Raji (cell line): ENCODE data around the gene WNK1.
A peak's percentile ranks its signal among the peaks of the same experiment; 100 is the strongest.

ENCODE experiments used
- POLR2A ChIP-seq: IDR thresholded peaks from 2 replicates; pipeline ENCODE4 v1.6.1; 2011; ENCODE audit warnings: low read depth, low read length, control low read depth; ENCODE audit not compliant: insufficient read depth

WNK1 gene

DNA sequence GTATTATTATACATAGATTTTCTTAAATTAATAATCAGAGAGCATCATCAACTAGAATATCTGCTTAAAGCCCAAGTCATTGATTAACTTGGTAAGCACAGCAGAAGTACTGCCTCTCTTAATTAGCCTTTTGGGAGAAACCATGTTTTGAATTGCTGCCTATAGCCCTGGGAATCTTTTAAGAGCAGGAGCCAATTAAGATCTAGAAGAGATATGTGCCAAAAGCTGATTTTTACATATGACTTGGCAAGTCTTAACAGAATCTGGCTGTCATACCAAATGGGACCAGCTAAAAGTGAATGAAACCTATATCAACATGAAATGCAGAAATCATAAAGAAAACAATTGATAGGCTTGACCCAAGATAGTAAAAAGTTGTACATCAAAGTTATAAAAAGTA, 23.2 kb upstream of the WNK1 start:
- TF ChIP-seq POLR2A, result no peak

DNA sequence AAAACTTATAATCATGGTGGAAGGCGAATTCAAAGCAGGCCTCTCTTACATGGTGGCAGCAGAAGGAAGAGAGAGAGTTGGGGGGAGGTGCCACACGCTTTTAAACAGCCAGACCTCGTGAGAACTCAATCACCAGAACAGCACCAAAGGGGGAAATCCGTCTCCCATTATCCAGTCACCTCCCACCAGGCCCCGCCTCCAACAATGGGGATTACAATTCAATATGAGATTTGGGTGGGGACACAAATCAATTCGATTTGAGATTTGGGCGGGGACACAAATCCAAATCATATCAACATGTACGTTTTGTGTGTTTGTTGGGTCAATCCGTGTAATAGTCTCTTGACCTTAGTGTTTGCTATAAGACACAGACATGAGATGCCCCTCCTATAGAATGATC, 21.8 kb upstream of the WNK1 start:
- TF ChIP-seq POLR2A, result no peak

DNA sequence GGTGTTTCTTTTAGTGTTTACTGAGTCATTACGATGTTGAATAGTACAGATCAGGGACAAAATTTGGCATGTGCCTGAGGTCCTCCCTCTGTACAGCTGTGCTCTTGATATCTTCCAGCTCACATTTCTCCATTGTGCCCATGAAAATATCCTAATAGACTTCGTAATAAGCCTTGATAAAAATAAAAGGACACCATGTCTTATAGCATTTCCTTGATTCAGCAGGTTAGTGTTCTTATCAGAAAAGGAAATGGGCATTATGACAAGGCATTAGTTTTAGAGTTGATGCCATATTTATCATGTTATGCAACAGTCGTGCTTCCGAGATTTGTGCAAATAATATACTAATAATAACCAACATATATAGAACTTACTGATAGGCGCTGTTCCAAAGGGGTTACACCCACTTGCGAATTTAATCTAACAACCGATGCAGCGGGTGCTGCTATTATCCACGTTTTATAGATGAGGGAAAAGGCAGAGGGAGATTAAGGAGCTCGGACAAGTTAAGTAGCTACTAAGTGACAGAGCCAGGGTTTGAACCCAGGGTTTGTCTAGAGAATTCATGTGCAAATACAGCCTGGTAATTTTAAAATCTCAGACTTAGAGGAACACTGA, 15.1 kb upstream of the WNK1 start:
- TF ChIP-seq POLR2A, result no peak

DNA sequence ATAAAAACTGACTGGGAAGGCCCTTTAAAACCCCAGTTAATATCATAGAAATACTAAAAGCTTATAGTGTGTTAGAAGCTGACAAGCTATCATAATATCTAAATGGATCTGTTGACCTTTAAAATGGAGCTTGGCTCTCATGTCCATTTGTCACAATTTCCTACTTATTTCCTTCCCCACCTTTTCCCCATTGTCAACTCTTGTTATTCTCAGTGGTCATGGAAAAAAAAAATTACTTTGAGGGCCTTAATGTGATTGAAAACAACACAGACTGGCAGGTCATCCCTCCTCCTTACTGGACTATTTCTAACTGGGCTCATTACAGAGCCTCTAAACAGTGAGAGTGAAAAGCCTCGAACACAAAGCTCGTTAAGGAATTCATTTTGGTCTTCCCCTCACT, 13.7 kb upstream of the WNK1 start:
- no peak for TF ChIP-seq POLR2A

DNA sequence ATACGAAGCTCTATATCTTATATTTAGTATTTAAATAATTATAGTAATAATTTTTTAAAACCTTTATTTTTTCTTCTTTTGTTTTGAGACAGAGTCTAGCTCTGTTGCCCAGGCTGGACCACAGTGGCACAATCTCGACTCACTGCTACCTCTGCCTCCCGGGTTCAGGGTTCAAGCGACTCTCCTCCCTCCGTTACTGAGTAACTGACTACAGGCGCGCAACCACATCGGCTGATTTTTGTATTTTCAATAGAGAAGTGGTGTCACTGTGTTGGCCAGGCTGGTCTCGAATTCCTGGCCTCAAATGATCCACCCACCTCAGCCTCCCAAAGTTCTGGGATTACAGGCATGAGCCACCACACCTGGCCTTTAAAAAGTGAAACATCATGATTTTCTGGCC, 13.0 kb upstream of the WNK1 start:
- TF ChIP-seq POLR2A, result no peak

DNA sequence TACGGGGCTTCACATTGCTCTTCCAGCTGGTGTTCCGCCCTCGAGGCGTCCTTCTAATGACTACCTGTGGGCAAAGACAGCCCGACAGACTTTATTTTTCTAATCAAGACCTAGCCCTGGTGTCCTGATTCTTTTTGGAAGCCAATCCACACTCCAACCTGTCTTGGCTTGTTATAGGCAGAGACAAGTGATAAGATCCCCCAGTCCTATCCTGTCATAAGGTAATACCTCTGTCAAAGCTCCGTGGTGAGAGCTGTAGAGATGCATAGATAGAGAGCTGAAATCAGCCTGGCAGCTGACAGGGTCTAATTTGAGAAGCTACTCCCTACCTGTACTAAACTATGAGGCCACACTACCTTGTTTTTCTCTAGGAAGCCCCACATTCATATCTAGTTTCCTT, 11.5 kb upstream of the WNK1 start:
- TF ChIP-seq POLR2A, result no peak

DNA sequence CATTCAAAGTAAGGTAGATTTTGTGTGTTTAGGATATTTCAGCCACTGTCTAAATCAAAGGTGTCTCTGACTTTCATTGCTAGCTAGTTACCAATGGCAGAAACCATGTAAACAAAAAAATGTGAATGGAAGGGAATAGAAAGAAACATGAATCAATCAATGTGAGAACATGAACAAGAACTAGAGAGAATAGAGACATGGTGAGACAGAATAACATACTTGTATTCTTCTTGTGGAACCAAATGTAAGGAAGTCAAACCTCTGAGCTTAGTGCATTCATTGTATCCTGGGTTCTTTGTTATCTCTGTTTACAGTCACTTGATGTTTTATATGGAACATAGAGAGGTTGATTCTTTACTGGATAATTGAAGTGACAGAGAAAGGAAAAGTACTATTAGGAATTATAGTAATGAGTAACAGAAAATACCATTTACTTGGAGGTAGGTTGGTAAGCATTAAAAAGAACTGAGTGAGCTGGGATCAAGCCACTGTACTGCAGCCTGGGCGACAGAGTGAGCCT, 2.6 kb upstream of the WNK1 start:
- TF ChIP-seq POLR2A, result no peak

DNA sequence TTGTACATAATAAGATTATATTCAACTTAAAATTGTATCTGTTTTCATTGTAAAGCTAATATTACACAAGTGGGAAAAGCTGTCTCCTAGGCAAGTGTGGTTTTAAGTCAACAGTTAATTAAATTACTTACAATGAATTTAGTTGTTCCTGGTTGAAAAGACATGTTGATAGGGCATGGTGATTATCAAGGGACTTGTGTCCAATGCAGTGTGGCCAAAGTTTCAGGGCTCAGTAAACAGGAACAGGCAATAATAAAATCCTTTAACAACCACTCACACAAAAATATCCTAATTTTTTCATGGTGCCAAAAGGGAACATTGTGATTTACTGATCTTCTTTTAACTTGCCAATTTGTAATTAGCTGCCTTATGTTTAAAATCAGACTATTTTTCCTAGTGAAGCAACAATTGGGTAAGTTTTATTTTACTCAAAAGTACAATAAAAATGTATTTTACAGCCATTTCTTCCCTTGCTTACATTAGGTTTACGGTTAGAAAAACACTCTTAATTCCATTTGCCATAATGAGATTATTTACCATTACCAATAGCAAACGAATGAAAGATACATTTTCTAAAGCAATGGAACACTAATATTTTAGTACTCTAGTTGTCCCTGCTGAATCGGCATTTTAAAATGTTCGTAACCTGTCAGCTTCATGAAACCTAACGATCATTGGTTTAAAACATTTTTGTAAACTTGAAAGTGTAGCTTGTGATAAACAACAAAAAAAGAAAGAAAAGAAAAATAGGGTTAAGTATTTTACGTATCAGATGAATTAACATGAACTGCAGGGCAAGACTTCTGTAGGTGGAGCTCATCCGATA, 1.8 kb upstream of the WNK1 start:
- TF ChIP-seq POLR2A, result no peak

DNA sequence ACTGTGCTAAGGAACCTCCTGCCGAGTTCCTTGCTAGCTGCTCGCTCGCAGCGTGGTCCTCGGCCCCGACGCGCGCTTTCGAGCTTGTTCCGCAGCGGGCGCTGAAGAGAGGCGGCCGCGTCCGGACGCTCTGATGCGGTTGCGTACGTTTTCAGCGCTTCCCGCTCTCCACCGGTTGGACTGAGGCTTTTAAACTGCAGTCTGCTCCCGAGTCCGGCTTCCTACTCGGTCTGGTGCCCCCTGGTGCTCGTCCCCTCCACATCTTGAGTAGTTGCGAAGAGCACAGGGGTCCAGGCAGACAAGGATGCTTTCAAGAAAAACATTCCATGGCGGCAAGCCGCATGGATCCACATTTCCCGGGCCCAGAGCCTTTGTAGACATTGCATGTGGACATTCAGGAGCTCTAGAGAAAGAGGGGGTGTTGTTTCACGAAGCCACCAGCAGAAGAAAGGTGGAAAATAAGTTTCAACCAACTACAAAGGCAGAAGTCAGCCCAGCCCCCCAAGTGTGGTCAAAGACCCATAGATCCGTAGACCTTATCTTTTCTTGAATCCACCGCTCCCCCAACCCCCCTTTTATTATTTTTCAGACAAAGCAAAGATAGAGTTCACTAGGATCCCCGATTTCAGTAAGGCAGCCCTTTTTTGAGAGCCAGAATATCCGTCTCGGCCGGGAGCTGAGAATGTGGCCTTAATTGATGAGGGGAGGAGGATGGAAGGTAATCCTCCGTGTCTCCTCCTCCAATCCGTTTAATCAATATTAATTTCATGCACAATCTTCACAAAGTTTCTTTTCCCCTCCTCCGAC, 984 bp upstream of the WNK1 start:
- TF ChIP-seq POLR2A, result peak; percentile 79

DNA sequence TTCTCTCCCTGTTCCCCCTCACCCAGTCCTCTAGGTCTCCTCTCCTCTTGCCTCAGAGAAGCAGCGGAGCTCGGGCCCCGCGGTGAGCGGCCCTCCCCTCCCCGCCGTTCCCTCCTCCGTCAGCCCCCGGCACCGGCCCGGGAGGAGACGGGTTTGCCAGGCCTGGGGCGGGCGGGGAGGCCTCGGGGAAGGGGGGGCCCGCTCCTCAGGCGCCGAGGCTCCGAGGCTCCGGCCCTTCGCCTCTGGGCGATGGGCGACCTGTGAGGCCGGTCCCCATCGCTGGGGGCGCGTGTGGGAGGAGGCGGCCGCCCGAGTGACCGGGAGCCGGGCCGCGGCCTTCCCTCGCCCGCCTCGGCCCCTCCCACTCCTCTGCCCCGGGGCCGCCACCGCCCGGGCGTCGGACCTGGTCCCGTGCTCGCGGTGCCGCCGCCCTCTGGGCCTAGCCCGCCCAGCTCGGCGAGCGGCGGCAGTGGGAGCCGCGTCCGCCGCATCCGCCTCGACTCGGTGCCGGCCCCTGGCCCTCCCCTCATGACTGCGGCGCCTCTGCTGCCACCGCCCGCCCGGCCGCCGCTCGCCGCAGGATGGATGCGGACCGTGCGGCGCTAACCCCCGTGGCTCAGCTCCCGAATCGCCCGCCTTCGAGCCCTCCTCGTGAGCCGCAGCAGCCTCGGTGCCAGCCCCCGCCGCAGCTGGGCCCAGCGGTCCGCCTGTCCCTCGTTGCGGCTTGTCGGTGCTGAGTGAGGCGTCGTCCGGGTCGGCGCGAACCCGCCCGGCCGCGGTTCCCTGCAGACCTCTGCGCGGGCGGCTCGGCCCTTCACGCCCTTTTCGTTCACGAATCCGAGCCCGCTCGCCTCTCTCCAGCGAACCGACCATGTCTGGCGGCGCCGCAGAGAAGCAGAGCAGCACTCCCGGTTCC, 574 bp downstream of the WNK1 start:
- TF ChIP-seq POLR2A, result no peak; the same call in 1 of the 2 replicates

DNA sequence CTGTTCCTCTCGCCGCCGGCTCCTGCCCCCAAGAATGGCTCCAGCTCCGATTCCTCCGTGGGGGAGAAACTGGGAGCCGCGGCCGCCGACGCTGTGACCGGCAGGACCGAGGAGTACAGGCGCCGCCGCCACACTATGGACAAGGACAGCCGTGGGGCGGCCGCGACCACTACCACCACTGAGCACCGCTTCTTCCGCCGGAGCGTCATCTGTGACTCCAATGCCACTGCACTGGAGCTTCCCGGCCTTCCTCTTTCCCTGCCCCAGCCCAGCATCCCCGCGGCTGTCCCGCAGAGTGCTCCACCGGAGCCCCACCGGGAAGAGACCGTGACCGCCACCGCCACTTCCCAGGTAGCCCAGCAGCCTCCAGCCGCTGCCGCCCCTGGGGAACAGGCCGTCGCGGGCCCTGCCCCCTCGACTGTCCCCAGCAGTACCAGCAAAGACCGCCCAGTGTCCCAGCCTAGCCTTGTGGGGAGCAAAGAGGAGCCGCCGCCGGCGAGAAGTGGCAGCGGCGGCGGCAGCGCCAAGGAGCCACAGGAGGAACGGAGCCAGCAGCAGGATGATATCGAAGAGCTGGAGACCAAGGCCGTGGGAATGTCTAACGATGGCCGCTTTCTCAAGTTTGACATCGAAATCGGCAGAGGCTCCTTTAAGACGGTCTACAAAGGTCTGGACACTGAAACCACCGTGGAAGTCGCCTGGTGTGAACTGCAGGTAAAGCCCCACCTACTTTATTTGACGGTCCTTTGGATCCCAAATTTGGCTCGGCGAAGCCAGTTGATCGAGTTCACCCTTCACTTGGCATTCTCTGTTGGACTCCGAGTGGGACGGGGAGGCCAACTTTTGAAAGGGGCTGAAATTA, 1.5 kb downstream of the WNK1 start:
- TF ChIP-seq POLR2A, result peak; percentile 33; the same call in 1 of the 2 replicates

DNA sequence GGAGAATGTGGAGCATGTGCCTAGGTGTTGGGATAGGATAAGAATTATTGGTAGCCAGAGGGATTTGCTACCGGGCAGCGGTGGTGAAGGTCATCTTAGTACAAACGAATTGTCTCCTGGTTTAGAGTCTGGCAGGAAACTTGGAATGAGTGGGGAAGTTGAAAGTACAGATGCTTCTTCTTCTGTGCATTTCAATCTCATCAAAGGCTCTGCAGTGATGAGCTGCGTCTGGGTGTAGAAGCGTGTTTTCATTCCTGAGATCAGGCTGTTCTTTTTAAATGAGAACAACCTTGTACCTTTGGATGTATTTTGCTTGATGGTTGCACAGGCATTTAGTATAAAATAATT, 2.1 kb downstream of the WNK1 start:
- 0 out of 2 replicates have a peak, but pooled peaks have one; percentile 9 for TF ChIP-seq POLR2A

DNA sequence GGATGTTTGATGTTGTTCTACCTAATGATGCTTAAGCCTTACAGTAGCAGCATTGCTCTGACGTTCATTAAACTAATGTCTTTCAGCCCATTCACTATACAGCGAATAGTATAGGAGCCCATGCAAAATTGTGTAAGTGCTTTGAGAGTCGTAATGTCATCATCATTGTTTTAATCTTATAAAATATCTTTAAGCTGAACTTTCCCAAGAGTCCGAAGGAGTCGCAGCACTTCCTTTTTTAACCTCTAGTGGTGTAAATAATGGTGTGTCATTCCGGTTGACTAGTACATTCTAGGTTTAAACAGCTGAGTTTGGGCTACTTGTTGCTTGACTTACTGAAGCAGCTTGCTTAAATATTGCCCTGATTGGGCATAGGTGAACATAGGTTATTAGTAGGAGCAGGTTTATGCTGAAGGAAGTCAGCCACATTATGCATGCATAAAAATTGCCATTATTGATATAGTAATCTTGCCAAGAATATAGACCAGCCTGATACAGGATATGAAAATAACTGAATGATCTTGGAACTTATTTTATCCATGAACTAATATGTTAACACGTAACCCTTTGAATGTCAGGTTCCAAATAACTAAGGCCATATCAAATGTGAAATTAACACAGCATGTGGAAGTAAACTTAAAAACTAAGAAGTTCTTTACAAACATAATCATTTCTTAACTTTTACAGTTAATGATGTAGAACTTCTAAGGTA, 2.6 kb downstream of the WNK1 start:
- TF ChIP-seq POLR2A, result no peak
